Stimulated activated naive CD4-positive, alpha-beta T cell (primary cell): ENCODE measurements around the gene TMEM132E.

Experiments used
- DNase-seq, 6 experiments: peaks; one replicate each; lab custom pipeline; 2025; lab: John Stamatoyannopoulos, UW

TMEM132E gene

GRCh38 chr17:34601416-34601815 is 22.0 kb downstream of the TMEM132E start:
- no peak for DNase-seq

- no peak for DNase-seq
Measured at GRCh38 chr17:34603974-34604373, 24.6 kb downstream of the TMEM132E start.

- DNase-seq: no peak
Measured at GRCh38 chr17:34606763-34607162, 27.4 kb downstream of the TMEM132E start.

- DNase-seq: no peak
Measured at GRCh38 chr17:34607917-34608316, 28.5 kb downstream of the TMEM132E start.

- no peak for DNase-seq
Measured at GRCh38 chr17:34609210-34609609, 29.8 kb downstream of the TMEM132E start.

- DNase-seq: no peak
Measured at GRCh38 chr17:34610039-34610438, 30.7 kb downstream of the TMEM132E start.

- DNase-seq: no peak
Measured at GRCh38 chr17:34610506-34610905, 31.1 kb downstream of the TMEM132E start.

GRCh38 chr17:34613064-34614019 is 34.0 kb downstream of the TMEM132E start:
- no peak for DNase-seq

GRCh38 chr17:34614698-34615097 is 35.3 kb downstream of the TMEM132E start:
- no peak for DNase-seq

GRCh38 chr17:34615326-34615725 is 35.9 kb downstream of the TMEM132E start:
- no peak for DNase-seq

- DNase-seq: no peak
Measured at GRCh38 chr17:34616148-34616547, 36.8 kb downstream of the TMEM132E start.

GRCh38 chr17:34617398-34617797 is 38.0 kb downstream of the TMEM132E start:
- no peak for DNase-seq

- no peak for DNase-seq
Measured at GRCh38 chr17:34619687-34620217, 40.4 kb downstream of the TMEM132E start.

- DNase-seq: no peak
Measured at GRCh38 chr17:34620458-34620857, 41.1 kb downstream of the TMEM132E start.

GRCh38 chr17:34622862-34623623 is 43.7 kb downstream of the TMEM132E start:
- DNase-seq: no peak

GRCh38 chr17:34623856-34624766 is 44.7 kb downstream of the TMEM132E start:
- no peak for DNase-seq

- no peak for DNase-seq
Measured at GRCh38 chr17:34624767-34625383, 45.5 kb downstream of the TMEM132E start.

GRCh38 chr17:34626121-34626681 is 46.8 kb downstream of the TMEM132E start:
- no peak for DNase-seq

- no peak for DNase-seq
Measured at GRCh38 chr17:34628879-34629278, 49.5 kb downstream of the TMEM132E start.

GRCh38 chr17:34633351-34633750 is 54.0 kb downstream of the TMEM132E start:
- no peak for DNase-seq

- DNase-seq: no peak
Measured at GRCh38 chr17:34633760-34634159, 54.4 kb downstream of the TMEM132E start.
